Fibroblast of villous mesenchyme (primary cell): ENCODE measurements around the gene MAPT. TPM values are rescaled to one million over a fixed set of nuclear protein-coding genes. Genes with fewer than 3 reads are reported as not detected.

ENCODE experiments used
- DNase-seq: peaks from one replicate; pipeline ENCODE4 v3.0.0-alpha.2; 2010; ENCODE audit warnings: low read depth
- H3K4me3 ChIP-seq: 2 replicates; pipeline ENCODE4 v1.5.1; 2011; ENCODE audit warnings: low read depth, mild to moderate bottlenecking, low read length
- total RNA-seq: library from RNA; depleted of rRNA; stranded (reverse); fragments of >200 nt; gene quantifications from 2 replicates; pipeline ENCODE4 v1.2.3, GENCODE V29; 2012
- TF ChIP-seq, protein P1 (sequence below): IDR thresholded peaks from 2 replicates; pipeline ENCODE4 v1.5.1; 2012; ENCODE audit warnings: low read depth, mild to moderate bottlenecking, low read length; ENCODE audit not compliant: insufficient read depth

The MAPT gene
- total RNA-seq, 1 donor = not detected

DNA sequence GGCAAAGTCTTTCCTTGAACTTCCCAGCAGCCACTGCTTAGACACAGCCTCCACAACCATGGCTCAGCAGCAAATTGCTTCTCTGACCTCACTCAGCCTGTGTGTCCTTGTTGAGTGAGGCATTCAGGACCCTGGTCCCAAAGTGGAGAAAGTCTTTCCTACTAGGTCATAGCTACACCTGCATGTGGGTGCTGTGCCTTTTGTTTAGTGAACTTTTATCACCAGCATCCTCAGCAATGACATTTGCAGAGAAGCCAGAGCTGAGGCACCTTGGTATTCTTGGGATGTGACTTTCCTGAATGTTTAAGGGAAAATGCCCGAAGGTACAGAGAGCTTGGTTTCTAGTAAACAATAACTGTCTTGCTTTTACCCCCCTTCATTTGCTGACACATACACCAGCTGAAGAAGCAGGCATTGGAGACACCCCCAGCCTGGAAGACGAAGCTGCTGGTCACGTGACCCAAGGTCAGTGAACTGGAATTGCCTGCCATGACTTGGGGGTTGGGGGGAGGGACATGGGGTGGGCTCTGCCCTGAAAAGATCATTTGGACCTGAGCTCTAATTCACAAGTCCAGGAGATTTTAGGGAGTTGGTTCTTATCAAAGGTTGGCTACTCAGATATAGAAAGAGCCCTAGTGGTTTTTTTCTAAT, 83.7 kb downstream of the MAPT start:
- H3K4me3 ChIP-seq = no peak overlapping the region
- TF ChIP-seq, protein P1, sequence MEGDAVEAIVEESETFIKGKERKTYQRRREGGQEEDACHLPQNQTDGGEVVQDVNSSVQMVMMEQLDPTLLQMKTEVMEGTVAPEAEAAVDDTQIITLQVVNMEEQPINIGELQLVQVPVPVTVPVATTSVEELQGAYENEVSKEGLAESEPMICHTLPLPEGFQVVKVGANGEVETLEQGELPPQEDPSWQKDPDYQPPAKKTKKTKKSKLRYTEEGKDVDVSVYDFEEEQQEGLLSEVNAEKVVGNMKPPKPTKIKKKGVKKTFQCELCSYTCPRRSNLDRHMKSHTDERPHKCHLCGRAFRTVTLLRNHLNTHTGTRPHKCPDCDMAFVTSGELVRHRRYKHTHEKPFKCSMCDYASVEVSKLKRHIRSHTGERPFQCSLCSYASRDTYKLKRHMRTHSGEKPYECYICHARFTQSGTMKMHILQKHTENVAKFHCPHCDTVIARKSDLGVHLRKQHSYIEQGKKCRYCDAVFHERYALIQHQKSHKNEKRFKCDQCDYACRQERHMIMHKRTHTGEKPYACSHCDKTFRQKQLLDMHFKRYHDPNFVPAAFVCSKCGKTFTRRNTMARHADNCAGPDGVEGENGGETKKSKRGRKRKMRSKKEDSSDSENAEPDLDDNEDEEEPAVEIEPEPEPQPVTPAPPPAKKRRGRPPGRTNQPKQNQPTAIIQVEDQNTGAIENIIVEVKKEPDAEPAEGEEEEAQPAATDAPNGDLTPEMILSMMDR = no peak
- DNase-seq = no peak

DNA sequence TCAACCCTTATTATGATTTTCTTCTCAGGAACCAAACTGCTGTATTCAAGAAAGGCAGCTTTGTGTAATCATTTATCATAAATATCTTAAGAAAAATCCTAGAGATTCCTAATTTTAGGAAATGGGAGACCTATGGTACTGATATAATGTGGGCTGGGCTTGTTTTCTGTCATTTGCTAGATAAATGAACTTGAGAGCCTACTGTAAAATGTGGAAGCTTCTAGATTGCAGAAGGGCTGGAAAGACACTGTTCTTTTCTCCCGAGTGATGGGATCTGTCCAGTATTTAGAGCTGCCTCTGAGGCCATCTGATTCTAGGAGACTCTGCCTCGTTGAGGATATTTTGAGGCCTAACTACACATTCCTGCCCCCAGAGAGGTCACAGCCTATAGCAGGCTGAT, 84.8 kb downstream of the MAPT start:
- TF ChIP-seq, protein P1 = no peak
- no peak overlapping the region for H3K4me3 ChIP-seq
- DNase-seq = no peak

DNA sequence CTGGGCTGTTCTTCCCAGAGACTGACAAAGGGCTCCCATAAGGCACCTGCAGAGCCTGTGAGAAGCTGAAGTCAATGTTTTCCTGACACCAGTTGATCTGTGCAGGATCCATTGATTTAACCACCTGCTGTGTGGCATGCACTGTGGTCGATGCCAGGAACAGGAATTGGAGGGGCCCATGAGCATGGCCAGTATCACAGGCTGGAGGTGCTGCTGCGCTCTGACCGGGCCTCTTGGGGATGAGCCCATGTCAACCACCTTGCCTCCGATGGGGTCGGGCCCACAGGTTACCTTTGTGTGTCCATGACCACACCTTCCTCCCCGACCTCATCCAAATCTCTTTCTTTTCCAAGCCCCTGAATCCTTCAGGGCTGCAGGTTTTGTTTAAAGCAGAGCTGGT, 86.5 kb downstream of the MAPT start:
- DNase-seq = no peak
- no peak overlapping the region for H3K4me3 ChIP-seq
- TF ChIP-seq, protein P1 = no peak

DNA sequence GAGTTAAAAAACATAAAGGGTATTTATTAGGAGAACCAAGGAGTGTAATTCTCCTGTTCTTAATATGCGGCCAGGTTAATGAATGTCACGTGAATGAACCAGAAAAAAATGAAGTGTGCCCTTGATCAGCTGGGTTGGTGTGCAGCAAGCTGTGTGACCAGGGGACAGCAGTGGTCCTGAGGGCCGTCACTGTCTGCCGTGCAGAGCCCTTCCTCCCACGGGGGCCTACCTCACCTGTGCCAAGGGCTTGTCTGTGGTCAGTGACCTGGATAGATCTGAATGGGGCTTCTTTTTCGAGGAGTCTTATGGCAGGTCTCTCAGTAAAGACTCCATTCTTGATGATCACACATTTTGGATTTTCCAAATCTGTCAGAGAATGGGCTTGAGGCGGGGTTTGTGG, 87.0 kb downstream of the MAPT start:
- TF ChIP-seq, protein P1 = no peak
- H3K4me3 ChIP-seq = no peak overlapping the region
- no peak for DNase-seq

DNA sequence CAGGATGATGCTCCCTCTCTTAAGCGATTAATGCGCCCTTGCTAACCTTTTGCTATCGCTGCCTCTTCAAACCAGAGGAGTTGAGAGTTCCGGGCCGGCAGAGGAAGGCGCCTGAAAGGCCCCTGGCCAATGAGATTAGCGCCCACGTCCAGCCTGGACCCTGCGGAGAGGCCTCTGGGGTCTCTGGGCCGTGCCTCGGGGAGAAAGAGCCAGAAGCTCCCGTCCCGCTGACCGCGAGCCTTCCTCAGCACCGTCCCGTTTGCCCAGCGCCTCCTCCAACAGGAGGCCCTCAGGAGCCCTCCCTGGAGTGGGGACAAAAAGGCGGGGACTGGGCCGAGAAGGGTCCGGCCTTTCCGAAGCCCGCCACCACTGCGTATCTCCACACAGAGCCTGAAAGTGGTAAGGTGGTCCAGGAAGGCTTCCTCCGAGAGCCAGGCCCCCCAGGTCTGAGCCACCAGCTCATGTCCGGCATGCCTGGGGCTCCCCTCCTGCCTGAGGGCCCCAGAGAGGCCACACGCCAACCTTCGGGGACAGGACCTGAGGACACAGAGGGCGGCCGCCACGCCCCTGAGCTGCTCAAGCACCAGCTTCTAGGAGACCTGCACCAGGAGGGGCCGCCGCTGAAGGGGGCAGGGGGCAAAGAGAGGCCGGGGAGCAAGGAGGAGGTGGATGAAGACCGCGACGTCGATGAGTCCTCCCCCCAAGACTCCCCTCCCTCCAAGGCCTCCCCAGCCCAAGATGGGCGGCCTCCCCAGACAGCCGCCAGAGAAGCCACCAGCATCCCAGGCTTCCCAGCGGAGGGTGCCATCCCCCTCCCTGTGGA, 88.6 kb downstream of the MAPT start:
- TF ChIP-seq, protein P1 = no peak
- no peak for DNase-seq
- H3K4me3 ChIP-seq = no peak overlapping the region

DNA sequence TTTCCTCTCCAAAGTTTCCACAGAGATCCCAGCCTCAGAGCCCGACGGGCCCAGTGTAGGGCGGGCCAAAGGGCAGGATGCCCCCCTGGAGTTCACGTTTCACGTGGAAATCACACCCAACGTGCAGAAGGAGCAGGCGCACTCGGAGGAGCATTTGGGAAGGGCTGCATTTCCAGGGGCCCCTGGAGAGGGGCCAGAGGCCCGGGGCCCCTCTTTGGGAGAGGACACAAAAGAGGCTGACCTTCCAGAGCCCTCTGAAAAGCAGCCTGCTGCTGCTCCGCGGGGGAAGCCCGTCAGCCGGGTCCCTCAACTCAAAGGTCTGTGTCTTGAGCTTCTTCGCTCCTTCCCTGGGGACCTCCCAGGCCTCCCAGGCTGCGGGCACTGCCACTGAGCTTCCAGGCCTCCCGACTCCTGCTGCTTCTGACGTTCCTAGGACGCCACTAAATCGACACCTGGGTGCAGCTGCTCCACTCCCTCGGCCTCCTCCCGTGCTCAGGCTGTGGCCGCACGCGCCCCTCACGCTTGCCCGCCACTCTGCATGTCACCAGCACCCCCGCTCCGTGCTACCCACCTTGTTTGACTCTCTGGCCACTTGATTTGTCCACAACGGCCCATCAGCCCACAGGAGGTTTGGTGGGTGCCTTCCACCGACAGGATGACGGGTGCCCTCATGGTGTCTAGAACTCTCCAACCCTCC, 89.4 kb downstream of the MAPT start:
- no peak for DNase-seq
- TF ChIP-seq, protein P1 = no peak

More for the DNA sequence above, 89.4 kb downstream of the MAPT start:
- H3K4me3 ChIP-seq = no peak overlapping the region
